ENCODE data around the gene VSIG4.

DNA sequence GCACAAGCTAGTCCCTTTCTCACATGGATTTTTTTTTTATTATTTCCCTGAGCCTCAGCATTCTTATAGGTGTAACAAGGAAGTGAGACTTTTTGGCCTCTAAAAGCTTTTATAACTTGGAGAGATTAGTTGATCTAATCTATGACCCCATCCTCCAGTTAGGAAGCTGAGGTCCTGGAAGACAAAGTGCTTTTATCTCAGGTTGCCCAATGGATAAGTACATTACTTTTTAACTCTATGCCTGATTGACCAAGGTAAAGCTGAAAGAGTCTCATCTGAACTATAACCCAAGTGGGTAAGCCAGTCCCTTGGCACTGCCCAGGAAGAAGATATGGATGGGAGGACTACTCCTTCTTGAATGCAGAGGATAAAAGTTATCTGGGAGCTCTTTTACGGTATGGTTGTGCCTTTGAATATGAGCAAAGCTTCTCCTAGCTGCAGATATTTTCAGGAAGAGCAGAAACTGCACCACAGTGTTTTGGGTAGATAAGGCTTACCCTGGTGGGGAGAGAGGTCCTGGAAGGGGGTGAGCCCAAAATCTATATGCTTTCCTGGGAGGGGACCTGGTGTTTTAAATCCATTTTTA lies 40.2 kb downstream of the VSIG4 start:
- no peak for TF ChIP-seq TARDBP (IDR thresholded peaks at IDR 0.05)
- TF ChIP-seq FOXK2 (IDR thresholded peaks at IDR 0.05) = no peak
- no peak for TF ChIP-seq FOXM1 (IDR thresholded peaks at IDR 0.05; ENCODE audit: borderline replicate concordance)
- TF ChIP-seq HDGF (IDR thresholded peaks at IDR 0.05; ENCODE audit: borderline replicate concordance) = no peak
- no peak for TF ChIP-seq NFRKB (IDR thresholded peaks at IDR 0.05)
- TF ChIP-seq LEF1 (IDR thresholded peaks at IDR 0.05; ENCODE audit: borderline replicate concordance) = no peak
- no peak for TF ChIP-seq ELF4 (IDR thresholded peaks at IDR 0.05)
- TF ChIP-seq L3MBTL2 (conservative IDR thresholded peaks at IDR 0.05) = no peak
- no peak for TF ChIP-seq SP1 (IDR thresholded peaks at IDR 0.05)
- TF ChIP-seq BHLHE40 (IDR thresholded peaks at IDR 0.05; ENCODE audit: borderline replicate concordance) = no peak
- TF ChIP-seq SUZ12 (IDR thresholded peaks at IDR 0.05) = no peak
- no peak for TF ChIP-seq ARNT (IDR thresholded peaks at IDR 0.05)

Measured in HEK293T (cell line).